ENCODE data around the gene NEK10.

NEK10 gene

GRCh38 chr3:27193056-27193455 lies 176.1 kb downstream of the NEK10 start:
- H3K27ac ChIP-seq (ENCODE audit: insufficient read depth, low read length, poor library complexity, severe bottlenecking): no peak overlapping the region
- H3K36me3 ChIP-seq (ENCODE audit: control insufficient read depth, insufficient read depth, low read length): no peaks in the 10 kb centered on the region
- DNase-seq: no peak
- no peak overlapping the region for H3K4me3 ChIP-seq (ENCODE audit: insufficient read depth, low read depth, low read length, poor library complexity, severe bottlenecking)
- H3K27me3 ChIP-seq (replicated peaks; ENCODE audit: control insufficient read depth, insufficient read depth, low read length, poor library complexity, severe bottlenecking): no peaks in the 10 kb centered on the region
- no peaks in the 10 kb centered on the region for H3K4me1 ChIP-seq (ENCODE audit: control insufficient read depth, insufficient read depth, low read length, poor library complexity, severe bottlenecking)
- H3K9me3 ChIP-seq (ENCODE audit: control insufficient read depth, low read length): no peaks in the 10 kb centered on the region

GRCh38 chr3:27186013-27186412 lies 183.2 kb downstream of the NEK10 start:
- no peaks in the 10 kb centered on the region for H3K9me3 ChIP-seq (ENCODE audit: control insufficient read depth, low read length)
- no peaks in the 10 kb centered on the region for H3K27me3 ChIP-seq (replicated peaks; ENCODE audit: control insufficient read depth, insufficient read depth, low read length, poor library complexity, severe bottlenecking)
- H3K4me3 ChIP-seq (ENCODE audit: insufficient read depth, low read depth, low read length, poor library complexity, severe bottlenecking): no peak overlapping the region
- H3K36me3 ChIP-seq (ENCODE audit: control insufficient read depth, insufficient read depth, low read length): no peaks in the 10 kb centered on the region
- no peak overlapping the region for H3K27ac ChIP-seq (ENCODE audit: insufficient read depth, low read length, poor library complexity, severe bottlenecking)
- DNase-seq: no peak
- H3K4me1 ChIP-seq (ENCODE audit: control insufficient read depth, insufficient read depth, low read length, poor library complexity, severe bottlenecking): no peaks in the 10 kb centered on the region

- H3K27ac ChIP-seq (ENCODE audit: insufficient read depth, low read length, poor library complexity, severe bottlenecking): no peak overlapping the region
- DNase-seq: no peak
- no peaks in the 10 kb centered on the region for H3K4me1 ChIP-seq (ENCODE audit: control insufficient read depth, insufficient read depth, low read length, poor library complexity, severe bottlenecking)
- no peaks in the 10 kb centered on the region for H3K36me3 ChIP-seq (ENCODE audit: control insufficient read depth, insufficient read depth, low read length)
- H3K9me3 ChIP-seq (ENCODE audit: control insufficient read depth, low read length): no peaks in the 10 kb centered on the region
- H3K27me3 ChIP-seq (replicated peaks; ENCODE audit: control insufficient read depth, insufficient read depth, low read length, poor library complexity, severe bottlenecking): no peaks in the 10 kb centered on the region
- no peak overlapping the region for H3K4me3 ChIP-seq (ENCODE audit: insufficient read depth, low read depth, low read length, poor library complexity, severe bottlenecking)
Measured at GRCh38 chr3:27185231-27185989, 183.8 kb downstream of the NEK10 start.

GRCh38 chr3:27184261-27184660 lies 184.9 kb downstream of the NEK10 start:
- no peak overlapping the region for H3K4me3 ChIP-seq (ENCODE audit: insufficient read depth, low read depth, low read length, poor library complexity, severe bottlenecking)

GRCh38 chr3:27176256-27176655 lies 192.9 kb downstream of the NEK10 start:
- no peak overlapping the region for H3K27ac ChIP-seq (ENCODE audit: insufficient read depth, low read length, poor library complexity, severe bottlenecking)
- H3K4me3 ChIP-seq (ENCODE audit: insufficient read depth, low read depth, low read length, poor library complexity, severe bottlenecking): no peak overlapping the region
- DNase-seq: no peak
- no peaks in the 10 kb centered on the region for H3K9me3 ChIP-seq (ENCODE audit: control insufficient read depth, low read length)
- no peaks in the 10 kb centered on the region for H3K27me3 ChIP-seq (replicated peaks; ENCODE audit: control insufficient read depth, insufficient read depth, low read length, poor library complexity, severe bottlenecking)
- no peaks in the 10 kb centered on the region for H3K36me3 ChIP-seq (ENCODE audit: control insufficient read depth, insufficient read depth, low read length)
- no peaks in the 10 kb centered on the region for H3K4me1 ChIP-seq (ENCODE audit: control insufficient read depth, insufficient read depth, low read length, poor library complexity, severe bottlenecking)

More at GRCh38 chr3:27184261-27184660, 184.9 kb downstream of the NEK10 start:
- no peaks in the 10 kb centered on the region for H3K4me1 ChIP-seq (ENCODE audit: control insufficient read depth, insufficient read depth, low read length, poor library complexity, severe bottlenecking)
- H3K27ac ChIP-seq (ENCODE audit: insufficient read depth, low read length, poor library complexity, severe bottlenecking): no peak overlapping the region
- H3K36me3 ChIP-seq (ENCODE audit: control insufficient read depth, insufficient read depth, low read length): no peaks in the 10 kb centered on the region
- no peaks in the 10 kb centered on the region for H3K27me3 ChIP-seq (replicated peaks; ENCODE audit: control insufficient read depth, insufficient read depth, low read length, poor library complexity, severe bottlenecking)
- no peaks in the 10 kb centered on the region for H3K9me3 ChIP-seq (ENCODE audit: control insufficient read depth, low read length)
- no peak for DNase-seq

GRCh38 chr3:27174530-27174929 lies 194.7 kb downstream of the NEK10 start:
- no peaks in the 10 kb centered on the region for H3K36me3 ChIP-seq (ENCODE audit: control insufficient read depth, insufficient read depth, low read length)

GRCh38 chr3:27171113-27171512 lies 198.1 kb downstream of the NEK10 start:
- no peaks in the 10 kb centered on the region for H3K27me3 ChIP-seq (replicated peaks; ENCODE audit: control insufficient read depth, insufficient read depth, low read length, poor library complexity, severe bottlenecking)
- H3K4me3 ChIP-seq (ENCODE audit: insufficient read depth, low read depth, low read length, poor library complexity, severe bottlenecking): no peak overlapping the region
- H3K27ac ChIP-seq (ENCODE audit: insufficient read depth, low read length, poor library complexity, severe bottlenecking): no peak overlapping the region
- DNase-seq: no peak
- no peaks in the 10 kb centered on the region for H3K9me3 ChIP-seq (ENCODE audit: control insufficient read depth, low read length)
- no peaks in the 10 kb centered on the region for H3K36me3 ChIP-seq (ENCODE audit: control insufficient read depth, insufficient read depth, low read length)
- no peaks in the 10 kb centered on the region for H3K4me1 ChIP-seq (ENCODE audit: control insufficient read depth, insufficient read depth, low read length, poor library complexity, severe bottlenecking)

More at GRCh38 chr3:27174530-27174929, 194.7 kb downstream of the NEK10 start:
- H3K9me3 ChIP-seq (ENCODE audit: control insufficient read depth, low read length): no peaks in the 10 kb centered on the region
- no peak overlapping the region for H3K4me3 ChIP-seq (ENCODE audit: insufficient read depth, low read depth, low read length, poor library complexity, severe bottlenecking)
- H3K4me1 ChIP-seq (ENCODE audit: control insufficient read depth, insufficient read depth, low read length, poor library complexity, severe bottlenecking): no peaks in the 10 kb centered on the region
- no peak overlapping the region for H3K27ac ChIP-seq (ENCODE audit: insufficient read depth, low read length, poor library complexity, severe bottlenecking)
- no peaks in the 10 kb centered on the region for H3K27me3 ChIP-seq (replicated peaks; ENCODE audit: control insufficient read depth, insufficient read depth, low read length, poor library complexity, severe bottlenecking)
- DNase-seq: no peak

- Histone ChIP-seq H3K27ac (ENCODE audit: insufficient read depth, low read length, poor library complexity, severe bottlenecking) (no peak overlapping the region), H3K36me3 (ENCODE audit: control insufficient read depth, insufficient read depth, low read length) (no peaks in the 10 kb centered on the region), H3K4me1 (ENCODE audit: control insufficient read depth, insufficient read depth, low read length, poor library complexity, severe bottlenecking) (no peaks in the 10 kb centered on the region), H3K9me3 (ENCODE audit: control insufficient read depth, low read length) (no peaks in the 10 kb centered on the region), H3K27me3 (replicated peaks; ENCODE audit: control insufficient read depth, insufficient read depth, low read length, poor library complexity, severe bottlenecking) (no peaks in the 10 kb centered on the region), H3K4me3 (ENCODE audit: insufficient read depth, low read depth, low read length, poor library complexity, severe bottlenecking) (no peak overlapping the region)
- DNase-seq: no peak
Measured at GRCh38 chr3:27166888-27167287, 202.3 kb downstream of the NEK10 start.

GRCh38 chr3:27165321-27165721 lies 203.9 kb downstream of the NEK10 start:
- Histone ChIP-seq H3K27ac (ENCODE audit: insufficient read depth, low read length, poor library complexity, severe bottlenecking) (no peak overlapping the region), H3K4me1 (ENCODE audit: control insufficient read depth, insufficient read depth, low read length, poor library complexity, severe bottlenecking) (no peaks in the 10 kb centered on the region), H3K9me3 (ENCODE audit: control insufficient read depth, low read length) (no peaks in the 10 kb centered on the region), H3K36me3 (ENCODE audit: control insufficient read depth, insufficient read depth, low read length) (no peaks in the 10 kb centered on the region), H3K27me3 (replicated peaks; ENCODE audit: control insufficient read depth, insufficient read depth, low read length, poor library complexity, severe bottlenecking) (no peaks in the 10 kb centered on the region), H3K4me3 (ENCODE audit: insufficient read depth, low read depth, low read length, poor library complexity, severe bottlenecking) (no peak overlapping the region)
- no peak for DNase-seq

GRCh38 chr3:27160779-27161287 lies 208.3 kb downstream of the NEK10 start:
- Histone ChIP-seq H3K9me3 (ENCODE audit: control insufficient read depth, low read length) (no peaks in the 10 kb centered on the region), H3K36me3 (ENCODE audit: control insufficient read depth, insufficient read depth, low read length) (no peaks in the 10 kb centered on the region), H3K4me3 (ENCODE audit: insufficient read depth, low read depth, low read length, poor library complexity, severe bottlenecking) (no peak overlapping the region), H3K27ac (ENCODE audit: insufficient read depth, low read length, poor library complexity, severe bottlenecking) (no peak overlapping the region), H3K4me1 (ENCODE audit: control insufficient read depth, insufficient read depth, low read length, poor library complexity, severe bottlenecking) (no peaks in the 10 kb centered on the region), H3K27me3 (replicated peaks; ENCODE audit: control insufficient read depth, insufficient read depth, low read length, poor library complexity, severe bottlenecking) (no peaks in the 10 kb centered on the region)
- no peak for DNase-seq
